HG03159 (cell line): ENCODE results near the gene MFSD12.

Experiments used
- ATAC-seq: cut with Tn5 transposase; IDR thresholded peaks from one replicate; pipeline ENCODE4 v1.9.1; 2021; ENCODE audit warnings: mild to moderate bottlenecking, moderate library complexity; ENCODE audit not compliant: unreplicated experiment

MFSD12 gene

GRCh38 chr19:3563709-3564524 lies 6.5 kb upstream of the MFSD12 start:
- ATAC-seq = no peak

GRCh38 chr19:3556978-3557460 lies 367 bp downstream of the MFSD12 start:
- ATAC-seq = peak; percentile 25

DNA sequence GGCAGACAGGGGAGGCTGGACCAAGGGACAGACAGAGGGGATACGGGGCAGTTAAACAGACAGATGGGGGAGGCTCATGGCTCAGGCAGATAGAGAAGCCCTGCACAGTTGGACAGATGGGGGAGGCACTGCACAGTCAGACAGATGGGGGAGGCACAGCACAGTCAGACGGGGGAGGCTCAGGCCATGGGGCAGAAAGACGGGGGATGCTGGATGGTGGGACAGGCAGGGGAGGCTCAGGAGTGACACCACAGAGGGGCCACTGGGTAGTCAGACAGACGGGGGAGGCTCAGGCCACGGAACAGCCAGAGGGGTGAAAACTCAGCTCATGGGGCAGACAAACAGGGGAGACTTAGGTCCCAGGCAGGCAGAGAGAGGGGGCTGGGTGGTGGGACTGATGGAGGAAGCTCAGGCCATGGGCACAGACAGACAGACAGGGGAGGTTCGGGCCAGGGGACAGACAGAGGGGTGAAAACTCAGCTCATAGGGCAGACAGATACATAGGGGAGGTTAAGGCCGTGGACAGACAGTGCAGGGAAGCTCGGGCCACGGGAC lies 886 bp downstream of the MFSD12 start:
- no peak for ATAC-seq

GRCh38 chr19:3555653-3556422 lies 1.5 kb downstream of the MFSD12 start:
- ATAC-seq = no peak

GRCh38 chr19:3554254-3555083 lies 2.9 kb downstream of the MFSD12 start:
- ATAC-seq = no peak

- ATAC-seq = no peak
These were observed 5.6 kb downstream of the MFSD12 start for GRCh38 chr19:3551792-3552095.

- no peak for ATAC-seq
These were observed 6.2 kb downstream of the MFSD12 start for GRCh38 chr19:3550947-3551791.

- ATAC-seq = no peak
These were observed 7.6 kb downstream of the MFSD12 start for GRCh38 chr19:3549816-3550215.

- ATAC-seq = no peak
These were observed 8.8 kb downstream of the MFSD12 start for GRCh38 chr19:3548606-3549005.

- ATAC-seq = no peak
These were observed 9.6 kb downstream of the MFSD12 start for GRCh38 chr19:3547767-3548282.

- ATAC-seq = no peak
These were observed 10.1 kb downstream of the MFSD12 start for GRCh38 chr19:3547301-3547731.

DNA sequence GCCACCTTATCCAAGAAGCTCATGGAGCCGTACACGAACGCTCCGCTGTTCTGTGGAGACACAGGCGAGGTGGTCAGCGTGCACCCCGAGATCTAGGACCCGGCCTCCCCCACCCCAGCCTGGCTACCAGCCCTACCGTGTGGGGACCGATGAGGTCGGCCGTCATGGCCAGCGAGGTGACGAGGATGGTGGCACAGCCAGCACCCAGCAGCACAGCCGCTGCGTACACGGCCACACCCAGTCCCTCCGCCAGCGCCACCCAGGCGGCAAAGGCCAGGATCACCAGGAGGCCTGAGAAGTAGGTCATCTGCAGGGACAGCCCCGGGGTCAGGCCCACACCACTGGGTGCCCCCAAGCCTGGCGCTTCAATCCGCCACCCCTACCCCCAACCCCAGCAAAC lies 11.3 kb downstream of the MFSD12 start:
- ATAC-seq = no peak

DNA sequence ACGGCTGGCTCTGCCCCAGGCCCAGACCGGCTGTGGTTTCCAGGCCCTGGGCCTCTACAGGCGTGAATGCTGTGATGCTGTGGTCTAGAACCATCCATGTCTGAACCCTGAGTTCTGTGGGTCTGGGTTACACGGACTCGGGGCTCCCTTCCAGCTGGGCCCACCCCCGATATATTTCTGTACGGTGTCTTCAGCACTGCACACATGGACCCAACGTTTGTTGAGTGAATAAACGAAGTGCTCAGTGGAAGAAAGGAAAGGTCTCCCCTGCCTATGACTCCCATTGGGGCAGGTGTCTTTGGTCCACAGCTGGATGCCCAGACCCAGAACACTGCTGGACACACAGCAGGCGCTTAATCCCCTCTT lies 11.7 kb downstream of the MFSD12 start:
- ATAC-seq = no peak

DNA sequence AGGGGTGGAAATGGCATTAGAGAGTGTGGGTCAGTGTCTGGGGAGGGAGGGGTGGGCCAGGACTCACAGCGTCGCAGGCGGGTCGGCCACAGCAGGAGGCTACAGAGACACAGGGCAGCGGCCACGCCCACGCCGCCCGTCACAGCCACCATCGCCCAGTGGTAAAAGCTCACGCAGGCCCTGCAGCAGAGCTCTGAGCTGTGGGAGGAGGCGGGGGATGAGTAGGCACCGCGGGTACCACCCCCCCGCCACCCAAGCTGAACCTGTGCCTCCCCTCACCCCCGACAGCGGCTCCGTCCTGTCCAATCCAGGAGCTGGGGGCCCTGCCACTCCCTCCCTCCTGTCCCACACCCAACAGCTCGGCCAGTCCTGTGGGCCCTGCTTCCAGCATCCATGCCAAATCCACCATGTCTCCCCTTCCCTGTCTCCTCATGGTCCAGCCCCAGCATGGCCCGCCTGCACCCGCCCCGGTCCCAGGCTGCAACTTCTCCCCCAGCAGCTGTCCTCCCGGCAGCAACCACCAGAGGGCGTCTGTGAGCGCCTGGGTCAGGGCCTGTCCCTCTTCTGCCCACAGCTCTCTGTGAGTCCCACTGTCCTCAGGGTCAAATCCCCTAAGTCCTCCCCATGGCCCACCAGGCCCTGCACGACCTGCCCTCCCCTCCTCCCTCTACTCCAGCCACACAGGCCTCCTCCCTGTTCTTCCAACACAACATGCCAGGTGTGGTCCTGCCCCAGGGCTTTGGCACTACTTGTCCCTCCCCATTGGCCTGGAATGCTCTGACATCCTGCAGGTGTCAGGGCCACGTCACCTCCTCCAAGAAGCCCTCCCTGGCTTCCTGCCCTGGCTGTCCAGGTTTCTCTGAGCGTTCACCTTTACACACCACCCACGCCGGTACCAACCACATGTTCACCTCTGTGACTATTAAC lies 12.4 kb downstream of the MFSD12 start:
- no peak for ATAC-seq

- no peak for ATAC-seq
These were observed 13.4 kb downstream of the MFSD12 start for GRCh38 chr19:3544058-3544376.

DNA sequence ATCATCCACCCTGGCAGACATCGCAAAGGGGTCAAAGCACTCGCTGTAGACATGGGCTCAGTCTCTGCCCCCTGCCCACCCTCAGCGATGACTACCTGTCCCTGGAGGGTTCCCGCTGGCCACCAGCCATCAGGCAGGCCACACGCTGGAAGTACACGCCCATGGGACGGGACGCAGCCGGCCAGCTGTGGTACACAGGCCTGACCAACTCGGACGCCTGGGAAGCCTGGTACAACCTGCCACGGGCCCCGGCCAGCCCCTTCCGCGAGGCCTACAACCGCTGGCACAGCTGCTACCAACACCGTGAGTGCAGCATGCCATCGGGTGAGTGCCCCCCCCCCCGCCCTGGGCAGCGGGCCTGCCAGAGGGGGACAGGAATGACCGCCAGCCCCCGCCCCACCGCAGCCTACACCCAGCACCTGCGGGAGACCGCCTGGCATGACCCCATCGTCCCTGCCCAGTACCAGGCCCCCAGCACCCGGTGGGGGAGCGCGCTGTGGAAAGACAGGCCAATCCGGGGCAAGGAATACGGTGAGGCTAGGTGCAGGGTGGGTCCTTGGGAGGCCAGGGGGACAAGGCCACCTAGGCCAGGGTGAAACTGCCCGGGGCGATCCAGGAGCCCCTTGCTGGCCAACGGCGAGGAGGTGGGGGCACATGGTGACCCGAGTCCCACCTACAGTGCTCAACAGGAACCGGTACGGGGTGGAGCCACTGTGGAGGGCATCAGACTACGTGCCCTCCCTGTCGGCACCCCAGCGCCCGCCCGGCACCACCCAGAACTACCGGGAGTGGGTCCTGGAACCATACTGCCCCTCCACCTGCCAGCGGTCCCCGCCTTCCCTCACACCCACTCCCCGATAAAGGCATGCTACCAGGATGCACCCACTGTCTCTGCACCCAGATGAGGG lies 14.0 kb downstream of the MFSD12 start:
- no peak for ATAC-seq

- ATAC-seq = no peak
These were observed 17.6 kb downstream of the MFSD12 start for GRCh38 chr19:3539756-3540118.
